Neural crest cell (in vitro differentiated cells): ENCODE results near the gene NRSN2. TPM values are rescaled to one million over a fixed set of nuclear protein-coding genes. Genes with fewer than 3 reads are reported as not detected.
"Not testable (repeated sequence)": the region's sequence is repeated elsewhere in the genome, so short reads cannot be mapped to it uniquely, and the experiment has no call there.

Experiments used
- DNase-seq: peaks from one replicate; pipeline ENCODE4 v3.0.0; 2021; ENCODE audit warnings: low read depth, mixed read lengths, low spot score
- H3K27ac Mint-ChIP-seq: one replicate; pipeline ENCODE4 v1.8.0; 2021; ENCODE audit warnings: mild to moderate bottlenecking, mixed read lengths; ENCODE audit not compliant: unreplicated experiment
- H3K27me3 Mint-ChIP-seq: 2 replicates; pipeline ENCODE4 v1.8.0; 2021; ENCODE audit warnings: low read depth, mild to moderate bottlenecking, mixed read lengths
- H3K36me3 Mint-ChIP-seq: 2 replicates; pipeline ENCODE4 v1.8.0; 2021; ENCODE audit warnings: low read depth, mild to moderate bottlenecking, mixed read lengths
- H3K4me1 Mint-ChIP-seq: 2 replicates; pipeline ENCODE4 v1.8.0; 2021; ENCODE audit warnings: mixed read lengths
- H3K4me3 Mint-ChIP-seq: one replicate; pipeline ENCODE4 v1.8.0; 2021; ENCODE audit warnings: mild to moderate bottlenecking, mixed read lengths
- H3K9me3 Mint-ChIP-seq: 2 replicates; pipeline ENCODE4 v1.8.0; 2021; ENCODE audit warnings: mixed read lengths
- CTCF ChIP-seq: fragments of 200-600 bp; sonication (generic); conservative IDR thresholded peaks from 2 replicates; pipeline ENCODE4 v1.5.0; 2021; ENCODE audit warnings: antibody characterized with exemption, mild to moderate bottlenecking
- total RNA-seq: library from RNA; stranded (reverse); gene quantifications from 2 replicates; pipeline ENCODE4 v1.2.1, GENCODE V29; 2021

Gene NRSN2
- total RNA-seq, 1 donor from 2014 or later = 42.0 TPM

GRCh38 chr20:370151-370600, 23.3 kb downstream of the NRSN2 start:
- Mint-ChIP-seq H3K4me3 (no peak overlapping the region), H3K27ac (peak overlapping the region; percentile 10), H3K27me3 (no peaks in the 10 kb centered on the region), H3K9me3 (no peaks in the 10 kb centered on the region), H3K36me3 (no peaks in the 10 kb centered on the region), H3K4me1 (peaks cover 18% of the 10 kb centered on the region)
- TF ChIP-seq CTCF = no peak
- DNase-seq = no peak

GRCh38 chr20:370977-371754, 24.3 kb downstream of the NRSN2 start:
- Mint-ChIP-seq H3K27me3 (no peaks in the 10 kb centered on the region), H3K9me3 (no peaks in the 10 kb centered on the region), H3K27ac (no peak overlapping the region), H3K36me3 (no peaks in the 10 kb centered on the region), H3K4me1 (peaks cover 18% of the 10 kb centered on the region), H3K4me3 (no peak overlapping the region)
- no peak for DNase-seq
- no peak for TF ChIP-seq CTCF

GRCh38 chr20:371755-372542, 25.0 kb downstream of the NRSN2 start:
- DNase-seq = no peak
- Mint-ChIP-seq H3K9me3 (no peaks in the 10 kb centered on the region), H3K4me3 (no peak overlapping the region), H3K4me1 (peaks cover 18% of the 10 kb centered on the region), H3K27me3 (no peaks in the 10 kb centered on the region), H3K36me3 (no peaks in the 10 kb centered on the region), H3K27ac (peak overlapping the region; percentile 38)
- no peak for TF ChIP-seq CTCF

- H3K4me3 Mint-ChIP-seq, H3K27me3 Mint-ChIP-seq, H3K9me3 Mint-ChIP-seq, H3K36me3 Mint-ChIP-seq, DNase-seq: not testable (repeated sequence)
- Mint-ChIP-seq H3K27ac (peak overlapping the region; percentile 38), H3K4me1 (peaks cover 15% of the 10 kb centered on the region)
Observed at GRCh38 chr20:372543-373082, 25.7 kb downstream of the NRSN2 start.

- peaks cover 15% of the 10 kb centered on the region for H3K4me1 Mint-ChIP-seq
- no peaks in the 10 kb centered on the region for H3K27me3 Mint-ChIP-seq
- DNase-seq = no peak
- TF ChIP-seq CTCF = no peak
- H3K4me3 Mint-ChIP-seq = no peak overlapping the region
- no peaks in the 10 kb centered on the region for H3K36me3 Mint-ChIP-seq
- H3K9me3 Mint-ChIP-seq = no peaks in the 10 kb centered on the region
- H3K27ac Mint-ChIP-seq = no peak overlapping the region
Observed at GRCh38 chr20:373171-373890, 26.4 kb downstream of the NRSN2 start.
